OCI-LY7 (cell line): ENCODE measurements around the gene TAGLN.

Experiments
- CTCF ChIP-seq: fragments of 200-600 bp; sonication (generic); conservative IDR thresholded peaks from 2 replicates; pipeline ENCODE4 v1.5.1; 2014; ENCODE audit warnings: mild to moderate bottlenecking, antibody characterized with exemption, low read length, moderate library complexity, mixed read lengths
- EZH2phosphoT487 ChIP-seq: fragments of 200-600 bp; sonication (generic); IDR thresholded peaks from 2 replicates; pipeline ENCODE4 v1.6.1; 2018; ENCODE audit warnings: low read depth, borderline replicate concordance, mild to moderate bottlenecking, mixed run types, antibody characterized with exemption, low read length, moderate library complexity, mixed read lengths

- TF ChIP-seq CTCF (no peak), EZH2phosphoT487 (no peak)
Observed at GRCh38 chr11:117171007-117171403, 28.2 kb upstream of the TAGLN start.
